MG63 (cell line): ENCODE results near the gene EXOC4. TPM values are rescaled to one million over a fixed set of nuclear protein-coding genes. Genes with fewer than 3 reads are reported as not detected.

Experiments used
- DNase-seq: peaks from one replicate; pipeline ENCODE4 v3.0.0-alpha.2; 2020
- H3K27me3 ChIP-seq: fragments of 250-450 bp; sonication (Bioruptor Pico); 2 replicates; pipeline ENCODE4 v1.5.1; 2020; ENCODE audit warnings: mild to moderate bottlenecking, moderate library complexity
- H3K36me3 ChIP-seq: fragments of 250-450 bp; sonication (Bioruptor Pico); 2 replicates; pipeline ENCODE4 v1.5.1; 2020; ENCODE audit warnings: mild to moderate bottlenecking, moderate library complexity
- H3K4me3 ChIP-seq: fragments of 250-450 bp; sonication (Bioruptor Pico); 2 replicates; pipeline ENCODE4 v1.5.1; 2020; ENCODE audit warnings: mild to moderate bottlenecking, moderate library complexity
- H3K9me3 ChIP-seq: fragments of 250-450 bp; sonication (Bioruptor Pico); 2 replicates; pipeline ENCODE4 v1.5.1; 2020; ENCODE audit warnings: mild to moderate bottlenecking, moderate library complexity
- total RNA-seq: library from RNA; depleted of rRNA; stranded (reverse); fragments of >200 nt; shearing (Covaris generic); gene quantifications from 2 replicates; pipeline ENCODE4 v1.2.3, GENCODE V29; 2014; ENCODE audit warnings: low replicate concordance

EXOC4 gene
- total RNA-seq, 1 experiment from 2014 or later = 24.1 TPM

DNA sequence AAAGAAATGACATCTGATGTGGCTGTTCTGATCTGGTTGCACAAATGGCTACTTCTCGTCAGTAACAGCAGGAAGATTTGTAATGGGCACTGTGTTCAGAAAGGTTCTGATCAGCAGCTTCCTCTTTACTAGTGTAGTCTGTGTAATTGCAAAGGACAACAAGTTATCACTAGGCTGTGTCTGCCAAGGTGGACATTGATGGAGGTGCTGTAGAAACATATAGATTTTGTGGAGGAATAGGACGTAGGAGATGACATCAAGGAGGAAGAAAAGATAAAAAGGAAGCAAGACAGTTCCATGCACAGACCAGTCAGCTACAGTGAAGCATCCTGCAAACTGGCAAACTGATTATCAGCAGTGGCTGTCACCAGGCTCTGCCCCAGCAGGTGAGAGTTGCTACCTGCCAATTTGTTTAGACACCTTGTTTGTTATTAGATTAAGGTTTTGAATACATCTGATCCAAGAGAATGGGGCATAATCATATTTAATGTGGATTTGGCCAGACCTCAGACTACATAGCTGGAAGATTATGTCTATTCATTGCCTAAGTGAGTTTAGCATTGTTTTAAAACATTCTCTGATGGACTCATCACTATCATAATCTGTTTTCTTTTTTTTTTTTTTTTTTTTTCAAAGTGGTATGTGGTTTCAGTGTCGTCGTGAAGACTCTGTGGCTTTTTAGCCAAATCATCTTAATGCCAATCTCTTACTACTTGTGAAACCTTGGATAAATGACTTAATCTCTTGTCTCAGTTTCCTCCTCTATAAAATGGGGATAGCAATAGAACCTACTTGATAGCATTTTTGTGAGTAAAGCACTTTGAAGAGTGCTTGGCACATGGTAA is 456.4 kb downstream of the EXOC4 start:
- Histone ChIP-seq H3K9me3 (no peaks in the 10 kb centered on the region), H3K4me3 (no peak overlapping the region), H3K36me3 (no peaks in the 10 kb centered on the region), H3K27me3 (no peaks in the 10 kb centered on the region)
- DNase-seq = no peak

DNA sequence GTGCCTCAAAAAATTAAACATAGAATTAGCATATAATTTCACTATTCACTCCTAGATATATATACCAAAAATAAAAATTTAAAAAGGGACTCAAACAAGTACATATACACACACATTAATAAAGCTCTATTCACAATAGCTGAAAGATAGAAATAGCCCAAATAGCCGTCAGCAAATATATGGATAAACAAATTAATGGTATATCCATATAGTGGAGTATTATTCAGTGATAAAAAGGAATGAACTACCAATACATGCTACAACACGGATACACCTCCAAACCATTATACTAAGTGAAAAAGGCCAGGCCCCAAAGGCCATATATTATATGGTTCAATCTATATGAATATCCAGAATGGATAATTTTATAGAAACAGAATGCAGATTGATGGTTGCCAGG is 459.7 kb downstream of the EXOC4 start:
- Histone ChIP-seq H3K36me3 (no peaks in the 10 kb centered on the region), H3K4me3 (no peak overlapping the region), H3K27me3 (no peaks in the 10 kb centered on the region), H3K9me3 (no peaks in the 10 kb centered on the region)
- no peak for DNase-seq

DNA sequence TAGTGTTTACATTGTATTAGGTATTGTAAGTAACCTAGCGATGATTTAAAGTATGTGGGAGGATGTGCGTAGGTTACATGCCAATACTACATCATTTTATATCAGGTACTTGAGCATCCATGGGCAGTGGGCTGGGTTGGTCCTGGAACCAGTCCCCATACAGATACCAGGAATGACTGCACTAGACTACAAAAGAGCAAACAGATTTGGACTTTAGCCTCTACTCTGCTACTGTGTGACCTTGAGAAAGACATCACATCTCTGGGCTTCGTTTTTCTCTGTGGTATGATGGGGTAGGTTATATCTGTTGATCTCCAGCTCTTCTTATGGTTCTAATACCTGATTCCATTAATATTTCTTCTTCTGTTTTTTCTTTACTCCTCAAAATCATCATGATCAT is 461.8 kb downstream of the EXOC4 start:
- no peaks in the 10 kb centered on the region for H3K36me3 ChIP-seq

DNA sequence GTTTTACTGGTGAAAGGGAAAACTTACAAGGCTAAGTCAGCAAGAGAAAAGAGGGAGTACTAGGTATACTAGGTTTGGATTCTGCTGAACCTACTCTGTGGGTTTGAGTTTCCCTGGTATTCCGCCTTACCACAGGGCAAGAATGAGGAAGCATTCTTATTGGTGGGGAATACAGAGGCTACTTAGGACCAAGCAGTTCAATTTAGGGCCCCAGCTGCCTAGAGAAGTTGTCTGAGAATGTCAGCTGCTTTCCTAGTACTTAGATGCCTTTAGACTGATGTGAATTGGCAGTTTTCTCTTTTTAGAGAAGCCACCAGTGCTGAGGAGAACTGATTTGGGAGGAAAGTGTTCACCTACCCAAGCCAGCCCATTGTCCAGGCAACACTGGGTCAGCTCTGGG is 465.3 kb downstream of the EXOC4 start:
- no peak for DNase-seq
- no peaks in the 10 kb centered on the region for H3K9me3 ChIP-seq
- H3K27me3 ChIP-seq = no peaks in the 10 kb centered on the region
- H3K4me3 ChIP-seq = no peak overlapping the region
- H3K36me3 ChIP-seq = no peaks in the 10 kb centered on the region

More for the DNA sequence above, 461.8 kb downstream of the EXOC4 start:
- H3K4me3 ChIP-seq = no peak overlapping the region
- DNase-seq = no peak
- H3K27me3 ChIP-seq = no peaks in the 10 kb centered on the region
- no peaks in the 10 kb centered on the region for H3K9me3 ChIP-seq

DNA sequence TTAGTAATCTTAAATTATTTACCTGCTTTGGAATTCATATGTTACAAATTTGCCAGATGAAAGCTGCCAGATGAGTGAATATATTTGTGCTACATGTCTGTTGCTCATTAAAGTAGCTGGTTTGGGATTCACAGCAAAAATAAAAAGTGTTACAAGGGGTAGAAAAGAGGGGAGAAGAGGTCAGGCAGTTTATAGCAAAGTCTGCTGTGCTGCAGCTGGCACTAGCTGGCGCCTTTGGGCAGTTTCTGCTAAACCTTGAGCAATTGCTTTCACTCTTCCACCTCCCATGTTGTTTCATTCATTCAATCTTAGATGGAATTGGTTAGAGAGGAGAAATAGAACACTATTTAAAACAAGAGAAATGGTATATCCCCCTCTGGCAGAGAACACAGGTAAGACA is 470.2 kb downstream of the EXOC4 start:
- Histone ChIP-seq H3K27me3 (no peaks in the 10 kb centered on the region), H3K9me3 (no peaks in the 10 kb centered on the region), H3K36me3 (no peaks in the 10 kb centered on the region), H3K4me3 (no peak overlapping the region)
- DNase-seq = no peak

DNA sequence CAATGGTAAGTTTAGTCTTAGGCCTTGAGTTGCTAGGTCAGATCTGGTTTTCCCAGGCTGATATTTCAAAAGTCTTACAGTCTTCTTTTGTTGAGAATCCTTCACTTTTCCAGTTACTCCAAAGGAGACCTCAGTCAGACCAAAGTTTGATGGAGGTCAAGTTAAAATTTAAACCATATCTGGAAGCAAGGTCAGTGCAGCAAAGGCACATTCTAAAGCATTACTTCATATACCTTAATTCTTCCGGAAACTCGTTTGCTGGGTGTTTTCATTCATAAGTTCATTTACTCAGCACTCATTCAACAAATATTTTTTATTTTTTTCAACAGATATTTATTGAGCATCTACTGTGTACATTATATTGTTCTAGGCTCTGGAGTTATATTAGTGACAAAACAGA is 471.3 kb downstream of the EXOC4 start:
- no peak for DNase-seq
- Histone ChIP-seq H3K9me3 (no peaks in the 10 kb centered on the region), H3K4me3 (no peak overlapping the region), H3K36me3 (no peaks in the 10 kb centered on the region), H3K27me3 (no peaks in the 10 kb centered on the region)

DNA sequence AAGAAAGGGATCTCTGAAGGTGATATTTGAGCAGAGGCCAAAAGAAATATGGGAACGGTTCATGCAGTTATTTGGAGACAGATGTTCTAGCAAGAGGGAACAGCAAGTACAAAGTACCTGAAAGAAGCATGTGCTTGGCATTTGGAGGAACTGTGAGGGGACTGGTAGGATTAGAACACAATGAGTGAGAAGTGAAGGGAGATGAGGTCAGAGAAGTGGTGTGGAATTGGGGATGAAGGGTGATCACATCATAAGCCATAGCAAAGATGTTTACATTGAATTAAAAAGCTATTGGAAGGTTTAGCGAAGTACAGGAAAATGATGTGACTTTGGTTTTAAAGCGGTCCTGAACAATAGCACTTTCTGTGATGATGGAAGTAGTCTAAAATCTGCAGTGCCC is 471.8 kb downstream of the EXOC4 start:
- DNase-seq = no peak
- Histone ChIP-seq H3K27me3 (no peaks in the 10 kb centered on the region), H3K36me3 (no peaks in the 10 kb centered on the region), H3K4me3 (no peak overlapping the region), H3K9me3 (no peaks in the 10 kb centered on the region)

DNA sequence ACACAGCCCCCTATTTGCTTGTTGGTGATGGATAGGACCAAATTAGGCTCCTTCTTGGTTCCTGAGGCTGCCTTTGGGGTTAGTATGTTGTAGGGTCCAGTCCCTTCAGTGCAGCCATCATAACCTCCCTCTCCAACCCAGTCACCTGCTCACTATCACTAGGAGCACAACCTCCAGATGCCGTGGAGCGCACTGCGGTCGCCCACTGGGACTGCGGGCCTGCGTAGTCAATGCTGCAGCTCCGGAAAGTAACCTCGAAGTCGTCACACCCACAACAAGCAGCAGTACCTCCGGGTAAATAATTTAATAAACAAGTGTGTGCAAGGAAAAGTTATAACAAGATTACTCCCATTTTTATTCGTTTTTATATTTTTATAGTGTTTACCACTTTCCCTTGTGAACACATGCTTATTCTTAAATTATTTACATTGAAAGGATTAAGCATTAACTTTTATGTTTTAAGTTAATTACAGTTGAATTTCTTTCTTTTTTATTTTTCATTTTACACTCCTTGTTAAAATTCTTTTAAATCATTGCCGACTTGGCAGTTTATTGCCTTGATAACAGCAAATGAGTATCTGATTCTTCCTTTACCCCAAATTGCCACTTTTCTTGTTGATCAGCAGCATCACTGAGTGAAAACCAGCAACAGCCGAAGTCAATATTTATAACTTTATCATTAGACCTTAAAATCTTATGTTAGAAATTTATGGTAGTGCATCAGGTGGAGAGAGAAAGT is 474.8 kb downstream of the EXOC4 start:
- Histone ChIP-seq H3K9me3 (no peaks in the 10 kb centered on the region), H3K36me3 (no peaks in the 10 kb centered on the region), H3K4me3 (no peak overlapping the region), H3K27me3 (no peaks in the 10 kb centered on the region)
- DNase-seq = no peak

DNA sequence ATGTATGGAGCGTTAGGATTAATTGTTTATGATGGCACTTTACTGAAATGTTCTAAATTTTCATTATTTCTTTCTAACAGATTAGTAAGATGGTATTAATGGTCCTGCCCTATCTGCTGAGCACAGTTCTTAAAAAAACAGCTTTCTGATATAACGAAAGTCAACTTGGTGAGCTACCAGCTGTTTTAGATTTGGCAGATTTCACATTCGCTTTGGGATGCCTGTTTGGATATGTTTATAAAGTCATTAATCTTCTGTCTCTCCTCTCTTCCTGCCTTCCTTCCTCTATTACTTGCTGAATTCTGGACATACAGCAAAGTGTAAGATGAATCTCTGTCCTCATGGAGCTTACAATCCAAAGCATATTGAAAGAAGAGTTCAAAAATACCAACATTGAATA is 477.5 kb downstream of the EXOC4 start:
- DNase-seq = no peak
- H3K36me3 ChIP-seq = no peaks in the 10 kb centered on the region

DNA sequence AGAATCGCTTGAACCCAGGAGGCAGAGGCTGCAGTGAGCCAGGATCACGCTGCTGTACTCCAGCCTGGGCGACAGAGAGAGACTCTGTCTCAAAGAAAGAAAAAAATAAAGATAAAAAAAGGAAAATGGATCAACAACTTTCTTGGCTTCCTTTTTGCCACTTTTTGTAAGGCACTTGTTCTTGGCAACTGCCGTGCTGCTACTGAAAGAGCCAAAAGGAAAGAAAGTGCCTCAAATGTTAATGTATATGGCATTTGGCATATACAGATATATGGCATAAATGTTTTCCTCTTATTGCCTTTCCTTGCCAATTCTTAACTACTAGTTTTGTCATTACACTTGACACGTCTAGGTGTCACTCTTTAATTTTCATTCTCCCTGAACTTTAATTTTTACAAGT is 480.5 kb downstream of the EXOC4 start:
- Histone ChIP-seq H3K36me3 (no peaks in the 10 kb centered on the region), H3K4me3 (no peak overlapping the region), H3K9me3 (no peaks in the 10 kb centered on the region), H3K27me3 (no peaks in the 10 kb centered on the region)
- no peak for DNase-seq

More for the DNA sequence above, 477.5 kb downstream of the EXOC4 start:
- H3K27me3 ChIP-seq = no peaks in the 10 kb centered on the region
- no peaks in the 10 kb centered on the region for H3K9me3 ChIP-seq
- H3K4me3 ChIP-seq = no peak overlapping the region

DNA sequence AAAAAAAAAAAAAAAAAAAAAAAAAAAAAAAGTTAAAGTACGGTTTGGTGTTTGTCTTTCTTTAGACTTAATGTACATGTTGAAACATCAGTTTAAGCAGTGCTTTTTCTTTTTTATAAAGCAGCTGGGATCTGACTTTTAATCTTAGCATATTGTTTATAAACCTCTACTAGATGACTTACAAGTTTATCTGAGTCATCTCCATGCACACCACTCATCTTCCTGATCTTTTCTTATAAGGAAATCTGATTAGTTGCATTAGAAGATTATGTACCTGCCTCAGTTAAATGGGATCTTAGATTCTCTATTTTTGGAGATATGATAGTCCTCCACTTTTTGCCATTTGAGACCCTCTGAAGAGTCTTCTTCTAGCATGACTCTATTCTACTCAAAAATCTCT is 482.3 kb downstream of the EXOC4 start:
- Histone ChIP-seq H3K9me3 (no peaks in the 10 kb centered on the region), H3K4me3 (no peak overlapping the region), H3K36me3 (no peaks in the 10 kb centered on the region), H3K27me3 (no peaks in the 10 kb centered on the region)
- DNase-seq = no peak

DNA sequence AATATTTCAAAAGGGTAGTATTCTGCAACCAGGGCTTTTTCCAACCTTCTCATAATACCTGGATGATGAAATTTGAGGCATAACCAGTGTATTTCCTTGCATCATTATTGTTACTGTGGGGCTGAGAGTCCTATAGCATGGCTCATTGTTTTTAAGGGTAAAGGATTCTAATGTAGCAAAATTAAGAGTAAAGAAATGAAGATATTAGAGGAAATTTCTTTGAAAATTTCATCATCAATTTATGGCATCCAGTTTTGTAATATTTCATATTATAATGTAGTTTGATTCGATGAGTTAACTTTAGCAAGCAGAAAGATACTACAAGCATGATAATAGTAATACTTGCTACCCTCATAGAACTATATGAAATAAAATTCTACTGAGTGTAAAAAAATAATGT is 486.9 kb downstream of the EXOC4 start:
- Histone ChIP-seq H3K4me3 (no peak overlapping the region), H3K27me3 (no peaks in the 10 kb centered on the region), H3K36me3 (no peaks in the 10 kb centered on the region), H3K9me3 (no peaks in the 10 kb centered on the region)
- no peak for DNase-seq

DNA sequence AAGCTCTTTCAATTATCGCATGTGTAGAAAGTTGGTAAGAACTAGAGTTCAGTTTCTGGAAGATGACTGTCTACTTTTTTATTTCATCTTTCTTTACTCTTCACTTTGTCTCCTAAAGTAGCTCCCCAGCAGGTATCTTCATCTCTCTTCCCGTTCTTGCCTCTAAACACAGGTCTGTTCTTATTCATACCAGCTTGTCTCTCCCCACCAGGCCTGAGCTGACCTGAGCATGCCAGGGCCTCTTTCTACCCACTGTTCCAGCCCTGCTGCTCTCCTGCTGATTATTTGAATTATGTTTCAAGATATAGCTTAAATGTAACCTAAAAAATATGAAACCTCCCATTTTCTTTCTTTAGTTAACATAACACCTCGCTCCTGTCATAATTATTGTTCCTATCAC is 488.2 kb downstream of the EXOC4 start:
- no peaks in the 10 kb centered on the region for H3K36me3 ChIP-seq
- no peaks in the 10 kb centered on the region for H3K9me3 ChIP-seq
- DNase-seq = no peak
- H3K27me3 ChIP-seq = no peaks in the 10 kb centered on the region
- no peak overlapping the region for H3K4me3 ChIP-seq

DNA sequence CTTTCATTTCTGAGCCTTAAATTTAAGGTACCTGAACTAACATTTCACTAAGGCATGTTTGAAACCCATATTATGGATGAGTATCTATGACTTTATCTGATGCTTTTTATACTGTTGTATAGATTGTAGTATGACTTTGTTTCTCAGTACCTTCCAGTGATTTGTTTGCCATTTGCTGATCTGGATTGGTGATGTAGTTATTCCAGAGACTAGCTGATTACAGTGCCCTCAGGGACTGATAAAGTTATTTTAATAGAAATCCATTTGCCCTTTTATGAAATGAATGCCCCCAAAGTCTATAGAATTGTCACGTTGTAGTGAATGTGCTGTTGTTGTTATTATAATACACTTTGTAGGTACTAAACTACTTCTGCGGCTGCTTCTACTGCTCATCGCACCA is 488.8 kb downstream of the EXOC4 start:
- H3K4me3 ChIP-seq = no peak overlapping the region
- no peaks in the 10 kb centered on the region for H3K36me3 ChIP-seq
- no peak for DNase-seq
- H3K9me3 ChIP-seq = no peaks in the 10 kb centered on the region
- H3K27me3 ChIP-seq = no peaks in the 10 kb centered on the region

DNA sequence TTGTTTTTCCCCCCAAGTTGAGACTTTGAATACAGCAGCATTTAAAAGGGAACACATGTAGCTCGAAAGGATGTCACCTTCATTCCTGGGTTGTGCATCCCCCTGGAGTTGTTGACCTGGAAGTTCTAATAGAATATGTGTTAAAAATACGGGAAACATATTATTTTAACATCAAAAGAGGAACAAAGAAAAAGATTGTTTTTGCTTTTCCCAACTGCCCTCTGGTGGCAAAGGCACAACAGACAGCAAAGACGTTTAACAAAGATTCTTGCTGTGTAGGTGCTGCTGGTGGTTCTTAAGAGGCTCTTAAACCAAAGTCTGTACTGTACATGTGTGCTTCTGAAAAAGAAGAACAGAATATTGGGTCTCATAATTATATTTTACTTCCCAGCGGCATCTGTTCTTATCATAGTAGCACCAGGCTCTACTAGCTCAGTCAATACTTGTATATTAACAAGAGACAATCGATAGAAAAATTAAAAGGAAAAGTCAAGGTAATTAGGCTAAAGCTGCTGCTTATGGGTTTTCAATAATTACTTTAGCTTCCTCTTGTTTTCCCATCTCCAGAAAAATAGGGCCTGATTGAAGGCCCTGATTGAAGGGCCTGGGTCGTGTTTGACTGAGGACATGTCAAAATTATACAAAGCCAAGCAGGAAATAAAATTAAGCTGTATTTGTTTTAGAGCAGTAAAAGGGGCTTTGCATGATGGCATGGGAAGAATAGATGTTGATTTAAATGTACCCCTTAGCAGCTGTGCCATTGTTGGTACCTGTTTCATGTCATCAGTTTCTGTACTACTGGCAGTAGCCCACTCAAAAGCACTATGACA is 490.0 kb downstream of the EXOC4 start:
- H3K9me3 ChIP-seq = no peaks in the 10 kb centered on the region
- H3K36me3 ChIP-seq = no peaks in the 10 kb centered on the region
- H3K27me3 ChIP-seq = no peaks in the 10 kb centered on the region
- no peak for DNase-seq
- H3K4me3 ChIP-seq = no peak overlapping the region

DNA sequence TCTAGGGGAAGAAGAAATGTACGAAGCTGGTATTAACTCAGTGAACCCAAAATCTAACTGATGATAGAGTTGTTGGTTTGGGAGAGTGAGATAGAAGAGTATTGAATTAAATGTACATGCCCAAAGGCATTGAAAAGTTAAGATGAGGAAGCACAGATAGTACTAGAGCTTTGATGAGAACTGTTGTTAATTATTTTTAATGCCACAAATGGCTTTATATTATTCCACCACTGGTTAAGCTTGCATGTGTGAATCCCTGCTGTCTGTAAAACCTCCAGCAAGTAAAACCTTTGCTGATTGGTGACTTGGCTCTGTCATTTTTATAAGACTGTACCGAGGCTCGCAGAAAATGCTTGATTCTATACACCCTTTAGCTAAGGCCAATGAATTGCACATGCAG is 491.6 kb downstream of the EXOC4 start:
- Histone ChIP-seq H3K36me3 (no peaks in the 10 kb centered on the region), H3K9me3 (no peaks in the 10 kb centered on the region), H3K4me3 (no peak overlapping the region), H3K27me3 (no peaks in the 10 kb centered on the region)
- no peak for DNase-seq

DNA sequence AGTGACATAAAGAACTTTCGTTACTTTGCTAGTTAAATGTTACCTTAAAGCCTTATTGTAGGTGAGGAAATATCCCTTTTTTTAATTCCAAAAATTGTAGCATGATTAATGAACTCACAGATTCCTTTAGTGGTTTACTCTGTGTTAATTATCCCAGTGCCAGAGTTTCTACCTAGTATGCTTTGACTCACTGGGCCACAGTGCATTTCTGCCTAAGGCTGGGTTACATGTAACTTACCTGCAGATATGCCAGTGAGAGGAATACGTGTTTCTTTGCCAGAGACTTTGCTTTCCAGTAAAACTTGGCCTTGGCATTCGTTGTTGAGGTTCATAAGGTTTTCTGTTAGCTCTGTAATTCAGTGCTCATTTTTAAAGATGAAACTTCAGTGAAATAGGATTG is 493.4 kb downstream of the EXOC4 start:
- Histone ChIP-seq H3K27me3 (no peaks in the 10 kb centered on the region), H3K9me3 (no peaks in the 10 kb centered on the region), H3K36me3 (no peaks in the 10 kb centered on the region), H3K4me3 (no peak overlapping the region)
- no peak for DNase-seq
